Testis (tissue), 3 donors: ENCODE measurements around the gene TCERG1L. TPM values are rescaled to one million over a fixed set of nuclear protein-coding genes. Genes with fewer than 3 reads are reported as not detected.

ENCODE experiments used
- DNase-seq: peaks from one replicate; pipeline ENCODE4 v3.0.0-alpha.2; 2019
- H3K27ac ChIP-seq, 2 donors: fragments of 200-600 bp; sonication (generic); one replicate each; pipeline ENCODE4 v1.5.1; 2019
- H3K27me3 ChIP-seq: fragments of 200-600 bp; sonication (generic); one replicate; pipeline ENCODE4 v1.5.1; 2019
- H3K36me3 ChIP-seq: fragments of 200-600 bp; sonication (generic); one replicate; pipeline ENCODE4 v1.5.1; 2017; ENCODE audit warnings: low read depth; ENCODE audit errors: missing control alignments
- H3K4me1 ChIP-seq: fragments of 200-600 bp; sonication (generic); one replicate; pipeline ENCODE4 v1.5.1; 2019
- H3K4me3 ChIP-seq, 2 donors: fragments of 200-600 bp; sonication (generic); one replicate each; pipeline ENCODE4 v1.5.1; 2017 to 2019
- H3K9me3 ChIP-seq: fragments of 200-600 bp; sonication (generic); one replicate; pipeline ENCODE4 v1.5.1; 2017
- CTCF ChIP-seq, 3 experiments: fragments of 450-650 bp in 2 of 3; fragments of 200-600 bp in 1 of 3; sonication (generic) in 1 of 3; IDR thresholded peaks; one replicate each; pipeline ENCODE4 v1.5.1; 2016 to 2019; ENCODE audit warnings: antibody characterized with exemption in 3 of 3, mild to moderate bottlenecking in 2 of 3, moderate library complexity in 1 of 3
- POLR2A ChIP-seq: fragments of 450-650 bp; IDR thresholded peaks from one replicate; pipeline ENCODE4 v1.6.1; 2017; ENCODE audit warnings: antibody characterized with exemption, mild to moderate bottlenecking, moderate library complexity
- WGBS, 2 donors: methylation state at CpG; one replicate each; pipeline ENCODE4 v1.1.5; 2018; 5-methylcytosine and 5-hydroxymethylcytosine counted together
- intact Hi-C: fragments of 100-400 bp; cut with DNase I; formaldehyde crosslinking; loops from one replicate; pipeline ENCODE4 v1.15.1; 2023; ENCODE audit warnings: low total_unique reads
- polyA plus RNA-seq: library from polyadenylated mRNA; stranded (reverse); fragments of 350-450 nt; fragmentation: Illumina TruSeq; extraction: RNeasy Lipid Tissue Mini Kit (QIAGEN cat#74804); gene quantifications from one replicate; pipeline ENCODE4 v1.2.3, GENCODE V29; 2014; ENCODE audit warnings: low read depth, low replicate concordance; ENCODE audit not compliant: insufficient read depth
- total RNA-seq, 2 donors: library from RNA; depleted of rRNA; stranded (reverse); fragments of >200 nt; gene quantifications; one replicate each; pipeline ENCODE4 v1.2.3, GENCODE V29; 2016

TCERG1L gene
- total and polyA plus RNA-seq, 3 donors from 2014 or later = 3.0 to 8.3 (median 7.7) TPM

GRCh38 chr10:131187274-131187673 is 124.2 kb downstream of the TCERG1L start:
- no peak overlapping the region for H3K4me3 ChIP-seq
- 83 to 84% methylated on average over 7 of the region's 7 CpGs for WGBS, 2 donors
- no peaks in the 10 kb centered on the region for H3K36me3 ChIP-seq
- no peak for DNase-seq
- H3K9me3 ChIP-seq = no peaks in the 10 kb centered on the region
- TF ChIP-seq CTCF (IDR thresholded peaks at IDR 0.05) (no peak), POLR2A (no peak)
- no peak overlapping the region for H3K27ac ChIP-seq
- intact Hi-C loops = no loop called here
- no peaks in the 10 kb centered on the region for H3K4me1 ChIP-seq
- no peaks in the 10 kb centered on the region for H3K27me3 ChIP-seq

DNA sequence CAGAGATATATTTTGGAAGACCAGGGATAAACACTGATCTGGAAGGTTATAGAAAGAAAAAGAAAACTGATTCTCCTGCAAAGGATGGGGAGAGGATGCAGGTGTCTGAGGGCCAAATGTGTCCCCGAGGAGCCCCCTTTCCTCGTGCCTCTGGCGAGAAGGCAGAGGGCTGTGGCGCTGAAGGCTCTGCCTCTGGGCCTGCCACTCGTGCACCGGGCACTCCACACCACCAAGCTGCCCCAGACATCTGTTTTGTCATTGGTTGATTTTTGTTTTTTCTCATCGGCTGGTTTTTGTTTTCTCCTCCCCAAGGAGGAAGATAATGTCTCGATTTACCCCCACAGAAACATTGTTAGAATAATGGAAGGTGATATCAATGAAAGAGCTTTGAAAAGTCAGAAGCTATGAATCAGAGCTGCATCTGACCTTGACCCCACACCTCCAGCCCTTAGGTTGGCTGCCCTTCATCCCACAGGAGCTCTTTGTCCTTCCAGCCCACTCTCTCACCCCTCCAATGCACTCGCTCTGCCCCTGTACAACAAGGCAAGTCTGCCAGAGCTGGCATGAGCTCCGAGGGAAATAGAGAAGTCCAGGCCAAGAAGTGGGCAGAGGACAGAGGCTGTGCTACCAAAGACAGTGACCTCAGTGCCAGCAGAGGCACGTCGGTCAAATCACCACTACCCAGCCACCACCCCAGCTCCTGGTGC is 124.8 kb downstream of the TCERG1L start:
- Histone ChIP-seq H3K4me3 (no peak overlapping the region), H3K36me3 (no peaks in the 10 kb centered on the region), H3K4me1 (no peaks in the 10 kb centered on the region), H3K27ac (no peak overlapping the region), H3K9me3 (no peaks in the 10 kb centered on the region), H3K27me3 (no peaks in the 10 kb centered on the region)
- intact Hi-C loops = no loop called here
- 88% methylated on average over 12 of the region's 12 CpGs for WGBS, 2 donors
- no peak for TF ChIP-seq POLR2A
- TF ChIP-seq CTCF (IDR thresholded peaks at IDR 0.05) = no peak
- no peak for DNase-seq

DNA sequence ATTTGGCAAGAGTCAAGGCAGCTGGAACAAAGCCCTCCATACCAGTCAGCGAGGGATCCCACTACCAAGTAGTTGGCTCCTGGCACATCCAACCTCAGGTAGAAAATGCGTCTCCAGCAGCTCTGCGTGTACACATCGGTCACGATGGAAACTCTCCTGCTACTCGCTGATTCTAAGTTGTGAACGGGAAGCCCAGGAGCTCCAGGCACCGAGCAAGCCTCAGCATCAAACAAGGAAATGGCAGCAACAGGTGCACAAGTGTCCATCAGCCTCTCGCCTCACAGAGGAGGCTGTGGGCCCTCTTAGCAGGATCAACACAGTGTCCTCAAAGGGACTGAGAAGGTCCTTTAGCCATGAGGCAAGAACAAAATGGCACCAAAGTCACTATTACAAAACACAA is 127.0 kb downstream of the TCERG1L start:
- 84 to 95% methylated on average over 6 to 9 of the region's 9 CpGs for WGBS, 2 donors
- Histone ChIP-seq H3K36me3 (no peaks in the 10 kb centered on the region), H3K27ac (no peak overlapping the region), H3K4me3 (no peak overlapping the region), H3K4me1 (no peaks in the 10 kb centered on the region), H3K9me3 (no peaks in the 10 kb centered on the region), H3K27me3 (no peaks in the 10 kb centered on the region)
- TF ChIP-seq CTCF (IDR thresholded peaks at IDR 0.05) (no peak), POLR2A (no peak)
- DNase-seq = no peak
- intact Hi-C loops = no loop called here

GRCh38 chr10:131183546-131184045 is 127.9 kb downstream of the TCERG1L start:
- no peaks in the 10 kb centered on the region for H3K9me3 ChIP-seq
- 87 to 96% methylated on average over 9 of the region's 9 CpGs for WGBS, 2 donors
- H3K27me3 ChIP-seq = no peaks in the 10 kb centered on the region
- no peaks in the 10 kb centered on the region for H3K36me3 ChIP-seq
- TF ChIP-seq POLR2A = no peak
- TF ChIP-seq CTCF (IDR thresholded peaks at IDR 0.05) = no peak
- H3K4me1 ChIP-seq = no peaks in the 10 kb centered on the region
- intact Hi-C loops = no loop called here
- H3K27ac ChIP-seq = no peak overlapping the region
- no peak for DNase-seq
- no peak overlapping the region for H3K4me3 ChIP-seq

GRCh38 chr10:131181456-131181855 is 130.1 kb downstream of the TCERG1L start:
- WGBS, 2 donors = 83 to 92% methylated on average over 8 of the region's 8 CpGs
- H3K4me3 ChIP-seq = no peak overlapping the region
- TF ChIP-seq CTCF (IDR thresholded peaks at IDR 0.05) (no peak), POLR2A (no peak)
- H3K9me3 ChIP-seq = no peaks in the 10 kb centered on the region
- intact Hi-C loops = no loop called here
- H3K27me3 ChIP-seq = no peaks in the 10 kb centered on the region
- H3K36me3 ChIP-seq = no peaks in the 10 kb centered on the region
- H3K27ac ChIP-seq = no peak overlapping the region
- peaks cover 10% of the 10 kb centered on the region for H3K4me1 ChIP-seq
- no peak for DNase-seq
